GM10266 (cell line): ENCODE measurements around the gene SMIM12.

ENCODE experiments used
- DNase-seq: peaks from one replicate; pipeline ENCODE4 v3.0.0; 2012; ENCODE audit errors: extremely low spot score
- TF ChIP-seq, protein P1 (sequence below): IDR thresholded peaks from 2 replicates; pipeline ENCODE4 v1.5.1; 2012; ENCODE audit warnings: mild to moderate bottlenecking, low read depth; ENCODE audit not compliant: control insufficient read depth, insufficient read depth; ENCODE audit errors: missing control alignments

The SMIM12 gene

DNA sequence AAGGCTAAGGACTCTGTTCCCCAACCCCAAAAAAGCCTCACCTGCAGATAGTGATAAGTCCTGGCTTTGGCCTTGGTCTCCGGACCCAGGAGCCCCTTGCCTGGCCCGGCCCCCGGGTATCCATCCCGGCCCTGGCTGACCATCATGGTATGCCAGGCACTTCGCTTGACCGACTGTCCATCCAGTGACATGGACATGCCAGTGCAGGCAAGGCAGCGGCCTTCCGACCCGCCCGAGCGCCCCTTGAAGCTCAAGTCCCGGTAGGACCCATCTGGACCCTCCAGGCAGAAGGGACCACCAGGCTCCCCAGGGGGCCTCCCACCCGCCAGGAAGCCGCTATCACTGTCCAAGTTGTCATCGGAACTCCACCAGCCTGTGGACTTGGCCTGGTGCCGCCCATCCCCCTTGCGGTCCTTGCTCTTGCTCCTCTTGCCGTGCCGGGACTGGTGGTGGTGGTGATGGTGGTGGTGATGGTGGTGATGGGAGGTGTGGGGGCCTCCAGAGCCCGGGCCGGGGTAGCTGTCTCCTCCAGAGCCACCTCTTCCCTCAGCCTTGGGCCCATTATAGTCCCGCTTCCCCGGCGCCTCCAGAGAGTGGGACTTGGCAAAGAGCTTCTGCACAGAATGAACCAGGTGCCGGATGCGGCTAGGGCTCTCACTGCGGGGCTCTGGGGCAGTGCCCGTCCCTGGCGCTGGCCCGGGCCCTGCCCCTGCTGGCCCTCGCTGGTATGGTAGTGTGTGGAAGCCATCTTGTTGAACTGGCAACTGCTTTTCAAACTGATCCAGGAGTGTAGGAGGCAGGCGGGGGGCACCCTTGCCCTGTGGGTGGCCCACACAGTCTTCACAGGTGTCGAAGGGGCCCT lies 44.9 kb upstream of the SMIM12 start:
- DNase-seq = no peak
- TF ChIP-seq, protein P1, sequence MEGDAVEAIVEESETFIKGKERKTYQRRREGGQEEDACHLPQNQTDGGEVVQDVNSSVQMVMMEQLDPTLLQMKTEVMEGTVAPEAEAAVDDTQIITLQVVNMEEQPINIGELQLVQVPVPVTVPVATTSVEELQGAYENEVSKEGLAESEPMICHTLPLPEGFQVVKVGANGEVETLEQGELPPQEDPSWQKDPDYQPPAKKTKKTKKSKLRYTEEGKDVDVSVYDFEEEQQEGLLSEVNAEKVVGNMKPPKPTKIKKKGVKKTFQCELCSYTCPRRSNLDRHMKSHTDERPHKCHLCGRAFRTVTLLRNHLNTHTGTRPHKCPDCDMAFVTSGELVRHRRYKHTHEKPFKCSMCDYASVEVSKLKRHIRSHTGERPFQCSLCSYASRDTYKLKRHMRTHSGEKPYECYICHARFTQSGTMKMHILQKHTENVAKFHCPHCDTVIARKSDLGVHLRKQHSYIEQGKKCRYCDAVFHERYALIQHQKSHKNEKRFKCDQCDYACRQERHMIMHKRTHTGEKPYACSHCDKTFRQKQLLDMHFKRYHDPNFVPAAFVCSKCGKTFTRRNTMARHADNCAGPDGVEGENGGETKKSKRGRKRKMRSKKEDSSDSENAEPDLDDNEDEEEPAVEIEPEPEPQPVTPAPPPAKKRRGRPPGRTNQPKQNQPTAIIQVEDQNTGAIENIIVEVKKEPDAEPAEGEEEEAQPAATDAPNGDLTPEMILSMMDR = no peak

DNA sequence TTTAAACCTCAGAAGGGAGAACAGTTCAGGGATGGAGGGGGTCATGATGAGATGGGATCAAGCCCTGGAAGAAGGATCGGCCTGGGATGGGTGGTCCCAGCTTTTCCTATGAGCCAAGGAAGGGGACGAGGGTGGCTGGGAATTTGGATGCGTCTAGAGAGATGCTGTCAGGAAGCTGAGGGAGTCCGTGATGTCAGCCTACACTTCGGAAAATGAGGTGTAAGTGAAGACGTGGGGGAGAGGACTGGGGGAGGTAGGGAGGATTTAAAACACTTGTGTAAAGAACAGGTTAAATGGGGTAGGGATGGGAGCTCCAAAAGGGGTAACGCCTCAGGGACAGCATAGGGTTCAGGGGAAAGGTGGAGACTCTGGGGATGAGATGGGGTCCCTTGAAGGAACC lies 42.4 kb upstream of the SMIM12 start:
- DNase-seq = no peak
- TF ChIP-seq, protein P1 = no peak

DNA sequence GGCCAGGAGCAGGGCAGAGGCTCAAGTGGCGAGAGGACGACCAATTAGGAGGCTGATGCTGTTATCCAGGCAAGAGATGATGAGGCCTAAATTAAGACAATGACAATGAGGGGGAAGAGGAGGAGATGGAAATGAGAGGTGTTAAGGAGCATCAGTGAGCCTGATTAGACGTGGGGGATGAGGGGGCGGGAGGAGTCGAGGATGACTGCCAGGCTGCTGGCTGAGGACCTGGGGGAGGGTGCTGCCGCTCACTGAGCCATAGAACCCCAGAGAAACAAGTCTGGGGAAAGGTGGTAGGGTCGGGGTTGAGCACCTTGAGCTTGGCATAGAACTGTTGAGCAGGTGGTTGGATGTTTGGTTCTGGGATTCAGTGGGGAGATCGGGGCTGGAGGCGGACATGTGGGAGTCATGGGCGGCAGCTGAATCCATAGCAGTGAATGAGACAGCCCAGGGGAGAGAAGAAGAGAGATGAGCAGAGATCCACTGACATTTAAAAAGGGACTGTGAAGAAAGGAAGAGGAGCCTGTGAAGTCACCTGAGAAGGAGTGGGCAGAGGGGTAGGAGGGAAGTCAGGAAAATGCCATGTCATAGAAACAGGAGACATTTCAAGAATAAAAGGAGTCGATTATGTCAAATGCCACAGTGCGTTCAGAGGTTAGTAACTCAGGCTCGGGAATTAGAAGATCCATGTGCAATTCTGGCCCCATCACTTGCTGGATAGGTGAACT lies 41.4 kb upstream of the SMIM12 start:
- TF ChIP-seq, protein P1 = no peak
- no peak for DNase-seq

DNA sequence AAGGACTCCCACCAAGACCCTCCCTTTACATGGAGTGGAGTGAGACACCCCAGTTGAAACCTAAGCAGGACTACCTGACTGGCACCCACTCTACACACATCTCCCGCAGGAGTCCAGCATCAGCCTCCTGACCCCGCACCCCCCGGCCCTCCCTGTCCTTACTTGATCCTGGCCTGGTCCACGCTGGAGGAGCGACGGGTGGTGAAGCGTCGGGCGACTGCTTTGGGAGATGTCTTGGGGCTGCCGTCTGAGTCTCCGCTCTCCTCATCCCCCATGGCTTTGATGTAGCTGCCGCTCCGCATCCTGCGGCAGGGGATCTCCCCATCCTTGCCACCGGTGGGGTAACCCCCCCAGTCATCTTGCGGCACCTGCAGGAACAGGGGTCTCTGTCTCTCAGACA lies 40.4 kb upstream of the SMIM12 start:
- TF ChIP-seq, protein P1 = no peak
- DNase-seq = no peak

DNA sequence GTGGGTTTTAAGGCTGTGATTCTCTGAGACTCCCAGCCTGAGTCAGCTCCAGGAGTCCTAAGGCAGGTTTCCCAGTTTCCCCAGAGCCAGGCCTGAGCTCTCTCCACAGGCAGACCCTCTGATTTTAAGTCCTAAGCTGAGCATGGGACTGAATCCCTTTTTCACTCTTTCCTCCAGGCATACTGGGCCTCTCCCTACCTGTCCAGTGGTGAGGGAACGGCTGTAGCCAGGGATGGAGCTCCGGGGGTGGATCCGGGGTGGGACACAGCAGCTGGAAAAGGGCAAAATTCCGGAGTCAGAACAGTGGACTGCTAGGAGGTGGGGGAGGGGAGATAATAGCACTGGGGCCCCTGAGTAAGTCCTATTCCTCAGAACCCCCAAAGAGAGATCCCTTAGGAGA lies 39.9 kb upstream of the SMIM12 start:
- no peak for DNase-seq
- TF ChIP-seq, protein P1 = no peak

DNA sequence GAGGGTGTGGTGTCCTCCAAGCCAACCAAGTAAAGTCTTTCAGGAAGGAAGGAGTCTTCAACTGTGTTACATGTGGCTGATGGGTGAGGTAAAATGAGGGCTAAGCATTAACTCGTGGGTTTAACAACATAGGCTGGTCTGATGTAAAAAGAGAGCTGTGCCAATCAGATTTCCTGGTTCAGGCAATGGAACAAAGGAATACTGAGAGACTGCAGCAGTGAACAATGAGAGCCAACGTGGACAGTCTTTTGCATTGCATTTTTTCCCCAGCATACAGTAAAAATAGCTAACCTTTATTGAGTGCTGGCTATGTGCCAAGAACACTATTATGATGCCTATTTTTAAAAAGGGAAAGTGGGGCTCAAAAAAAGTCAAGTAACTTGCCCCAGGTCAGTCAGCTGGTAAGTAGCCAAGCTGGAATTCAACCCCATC lies 38.8 kb upstream of the SMIM12 start:
- TF ChIP-seq, protein P1 = no peak
- DNase-seq = no peak

DNA sequence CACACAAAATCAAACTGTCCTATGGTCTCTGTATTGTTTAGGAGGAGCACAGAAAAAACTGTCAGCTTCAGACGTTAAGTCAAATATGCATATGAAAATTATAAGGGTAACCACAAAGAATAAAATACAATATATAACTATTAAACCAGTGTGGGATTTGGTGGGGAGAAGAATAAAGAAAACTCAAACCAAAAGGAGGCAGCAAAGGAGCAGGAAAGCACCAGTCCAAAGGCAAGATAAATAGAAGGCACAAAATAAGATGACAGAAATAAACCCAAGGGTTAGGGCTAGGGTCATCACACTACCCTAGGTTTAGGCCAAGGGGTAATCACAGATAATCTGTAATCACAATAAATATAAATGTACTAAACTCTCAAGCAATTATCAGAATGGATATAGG lies 37.1 kb upstream of the SMIM12 start:
- TF ChIP-seq, protein P1 = peak; percentile 40
- DNase-seq = no peak
